OCI-LY1 (cell line): ENCODE data around the gene KDM3A.

Source experiments
- H2AFZ ChIP-seq: fragments of 200-600 bp; sonication (generic), shearing (Covaris generic); 2 replicates; pipeline ENCODE4 v1.6.0; 2014; ENCODE audit warnings: antibody characterized with exemption, mild to moderate bottlenecking, low read length
- H3F3A ChIP-seq: fragments of 200-600 bp; sonication (generic), shearing (Covaris generic); 2 replicates; pipeline ENCODE4 v1.6.0; 2014; ENCODE audit warnings: mild to moderate bottlenecking, antibody characterized with exemption, low read length, moderate library complexity; ENCODE audit not compliant: insufficient read depth
- H3K27ac ChIP-seq: fragments of 200-600 bp; sonication (generic); 2 replicates; pipeline ENCODE4 v1.5.1; 2014; ENCODE audit warnings: low read length, mixed run types, mild to moderate bottlenecking, low read depth; ENCODE audit not compliant: poor library complexity, severe bottlenecking
- H3K27me3 ChIP-seq: fragments of 200-600 bp; sonication (generic); 2 replicates; pipeline ENCODE4 v1.6.0; 2014; ENCODE audit warnings: antibody characterized with exemption, mild to moderate bottlenecking, low read length, moderate library complexity; ENCODE audit not compliant: insufficient read depth
- H3K36me3 ChIP-seq: fragments of 200-600 bp; sonication (generic); 2 replicates; pipeline ENCODE4 v1.6.1; 2014; ENCODE audit warnings: mild to moderate bottlenecking, antibody characterized with exemption, low read length, moderate library complexity, mixed read lengths; ENCODE audit not compliant: insufficient read depth
- H3K4me1 ChIP-seq: fragments of 200-600 bp; sonication (generic); 2 replicates; pipeline ENCODE4 v1.5.1; 2014; ENCODE audit warnings: mild to moderate bottlenecking, low read length, moderate library complexity; ENCODE audit not compliant: insufficient read depth, severe bottlenecking
- H3K4me2 ChIP-seq: fragments of 200-600 bp; sonication (generic), shearing (Covaris generic); 2 replicates; pipeline ENCODE4 v1.6.1; 2014; ENCODE audit warnings: low read length
- H3K4me3 ChIP-seq: fragments of 200-600 bp; sonication (generic); 2 replicates; pipeline ENCODE4 v1.5.1; 2014; ENCODE audit warnings: low read length, low read depth, mild to moderate bottlenecking, mixed read lengths; ENCODE audit not compliant: poor library complexity, severe bottlenecking
- H3K79me2 ChIP-seq: fragments of 200-600 bp; shearing (Covaris generic); 2 replicates; pipeline ENCODE4 v1.6.1; 2016; ENCODE audit warnings: mixed run types, low read length, mixed read lengths; ENCODE audit not compliant: insufficient read depth
- H3K9ac ChIP-seq: fragments of 200-600 bp; sonication (generic), shearing (Covaris generic); 2 replicates; pipeline ENCODE4 v1.6.1; 2014; ENCODE audit warnings: mild to moderate bottlenecking, low read length, mixed read lengths
- H3K9me2 ChIP-seq: fragments of 200-600 bp; sonication (generic), shearing (Covaris generic); 2 replicates; pipeline ENCODE4 v1.6.1; 2014; ENCODE audit warnings: low read depth, mild to moderate bottlenecking, low read length, mixed read lengths
- H3K9me3 ChIP-seq: fragments of 200-600 bp; shearing (Covaris generic); 2 replicates; pipeline ENCODE4 v1.6.1; 2014; ENCODE audit warnings: low read length, mixed read lengths
- H4K20me1 ChIP-seq: fragments of 200-600 bp; sonication (generic), shearing (Covaris generic); 2 replicates; pipeline ENCODE4 v1.6.0; 2016; ENCODE audit warnings: mild to moderate bottlenecking, low read length; ENCODE audit not compliant: insufficient read depth
- CTCF ChIP-seq: fragments of 200-600 bp; sonication (generic), shearing (Covaris generic); IDR thresholded peaks from 2 replicates; pipeline ENCODE4 v1.5.1; 2017; ENCODE audit warnings: mild to moderate bottlenecking, antibody characterized with exemption, low read length, moderate library complexity, mixed read lengths
- EZH2 ChIP-seq: fragments of 200-600 bp; sonication (generic), shearing (Covaris generic); IDR thresholded peaks from 2 replicates; pipeline ENCODE4 v1.8.0; 2017; ENCODE audit warnings: borderline replicate concordance, mixed run types, mild to moderate bottlenecking, antibody characterized with exemption, low read length, moderate library complexity, mixed read lengths

KDM3A gene

GRCh38 chr2:86523491-86523890 lies 82.3 kb downstream of the KDM3A start:
- TF ChIP-seq EZH2 (no peak), CTCF (no peak)
- no peak overlapping the region for H2AFZ ChIP-seq
- no peak overlapping the region for H3K9ac ChIP-seq

GRCh38 chr2:86525421-86526340 lies 84.5 kb downstream of the KDM3A start:
- Histone ChIP-seq H3K36me3 (peaks cover 14% of the 10 kb centered on the region; the same call in 1 of the 2 replicates), H2AFZ (no peak overlapping the region), H3F3A (no peaks in the 10 kb centered on the region), H3K4me2 (no peak overlapping the region), H3K79me2 (no peaks in the 10 kb centered on the region), H4K20me1 (no peaks in the 10 kb centered on the region), H3K27me3 (no peaks in the 10 kb centered on the region), H3K9ac (no peak overlapping the region), H3K27ac (no peak overlapping the region), H3K9me3 (no peaks in the 10 kb centered on the region), H3K9me2 (no peaks in the 10 kb centered on the region), H3K4me1 (no peaks in the 10 kb centered on the region), H3K4me3 (no peak overlapping the region)
- TF ChIP-seq CTCF: no peak
- no peak for TF ChIP-seq EZH2

More at GRCh38 chr2:86523491-86523890, 82.3 kb downstream of the KDM3A start:
- Histone ChIP-seq H3K9me2 (no peaks in the 10 kb centered on the region), H3K79me2 (no peaks in the 10 kb centered on the region), H3K27me3 (no peaks in the 10 kb centered on the region), H3K4me1 (no peaks in the 10 kb centered on the region), H3K27ac (no peak overlapping the region), H4K20me1 (no peaks in the 10 kb centered on the region), H3K36me3 (peaks cover 12% of the 10 kb centered on the region), H3F3A (no peaks in the 10 kb centered on the region), H3K9me3 (no peaks in the 10 kb centered on the region), H3K4me2 (no peak overlapping the region), H3K4me3 (no peak overlapping the region)

GRCh38 chr2:86533589-86533988 lies 92.4 kb downstream of the KDM3A start:
- Histone ChIP-seq H3K36me3 (peaks cover 4% of the 10 kb centered on the region), H3K9me2 (no peaks in the 10 kb centered on the region), H3K27me3 (no peaks in the 10 kb centered on the region), H3K4me3 (no peak overlapping the region), H3F3A (no peaks in the 10 kb centered on the region), H3K79me2 (no peaks in the 10 kb centered on the region), H3K9ac (no peak overlapping the region), H2AFZ (no peak overlapping the region), H3K4me1 (no peaks in the 10 kb centered on the region), H3K4me2 (no peak overlapping the region), H4K20me1 (no peaks in the 10 kb centered on the region), H3K9me3 (peaks cover 6% of the 10 kb centered on the region; the same call in 1 of the 2 replicates), H3K27ac (no peak overlapping the region)
- no peak for TF ChIP-seq CTCF
- TF ChIP-seq EZH2: no peak
